Gastrocnemius medialis (tissue), 4 donors: Measurements from ENCODE around the gene ERRFI1. TPM values are rescaled to one million over a fixed set of nuclear protein-coding genes. Genes with fewer than 3 reads are reported as not detected.

Source experiments
- ATAC-seq, 2 donors: fragments of 150-250 bp; one replicate each; pipeline ENCODE4 v1.9.1; 2016
- DNase-seq, 2 donors: peaks; one replicate each; pipeline ENCODE4 v3.0.0-alpha.2; 2019
- H3K27ac ChIP-seq, 4 donors: fragments of 200-600 bp; sonication (generic); 1 replicate in 1 of 4; 2 replicates in 3 of 4; pipeline ENCODE4 v1.5.1; 2016 to 2018; ENCODE audit warnings: mild to moderate bottlenecking in 2 of 4, moderate library complexity in 1 of 4
- H3K27me3 ChIP-seq, 3 donors: fragments of 200-600 bp; sonication (generic) in 2 of 3; 1 replicate in 1 of 3; 2 replicates in 2 of 3; pipeline versions ENCODE4 v1.5.1 to v1.6.0; 2016 to 2019; ENCODE audit warnings: mild to moderate bottlenecking in 1 of 3, moderate library complexity in 1 of 3
- H3K36me3 ChIP-seq, 2 donors: fragments of 200-600 bp; sonication (generic) in 1 of 2; one replicate each; pipeline ENCODE4 v1.5.1; 2017 to 2018
- H3K4me1 ChIP-seq, 2 donors: fragments of 200-600 bp; sonication (generic) in 1 of 2; one replicate each; pipeline ENCODE4 v1.5.1; 2016 to 2017; ENCODE audit warnings: mild to moderate bottlenecking in 2 of 2
- H3K4me3 ChIP-seq, 4 donors: fragments of 200-600 bp; sonication (generic) in 3 of 4; 1 replicate in 1 of 4; 2 replicates in 3 of 4; pipeline ENCODE4 v1.5.1; 2016 to 2019; ENCODE audit warnings: mild to moderate bottlenecking in 2 of 4
- H3K9me3 ChIP-seq, 3 donors: fragments of 200-600 bp; sonication (generic) in 2 of 3; 1 replicate in 1 of 3; 2 replicates in 2 of 3; pipeline ENCODE4 v1.5.1; 2016 to 2019
- POLR2A ChIP-seq, 2 donors: fragments of 450-650 bp; IDR thresholded peaks; one replicate each; pipeline ENCODE4 v1.6.1; 2017; ENCODE audit warnings: antibody characterized with exemption in 2 of 2, mild to moderate bottlenecking in 2 of 2, moderate library complexity in 2 of 2
- in situ Hi-C, 4 donors: fragments of 200-750 bp; cut with MboI; loops; one replicate each; pipeline versions ENCODE4 v1.15.0 to v1.8.0; 2017; ENCODE audit warnings: low sequenced_read_pairs in 4 of 4
- intact Hi-C: fragments of 100-400 bp; cut with DNase I; formaldehyde crosslinking; loops from one replicate; pipeline ENCODE4 v1.15.1; 2023; ENCODE audit warnings: low total_unique reads
- total RNA-seq, 4 donors: library from RNA; depleted of rRNA; stranded (reverse); fragments of >200 nt; gene quantifications; one replicate each; pipeline versions ENCODE4 v1.1.0 to v1.2.3, GENCODE V29; 2016
- TF ChIP-seq, protein P1 (sequence below), 5 experiments: fragments of 450-650 bp in 3 of 5; fragments of 200-600 bp in 2 of 5; sonication (generic) in 2 of 5; IDR thresholded peaks in 4 of 5; conservative IDR thresholded peaks in 1 of 5; 1 replicate in 4 of 5; 2 replicates in 1 of 5; pipeline ENCODE4 v1.5.1; 2016 to 2019; ENCODE audit warnings: antibody characterized with exemption in 5 of 5, mild to moderate bottlenecking in 3 of 5, moderate library complexity in 3 of 5

The ERRFI1 gene
- total RNA-seq, 4 donors from 2014 or later: 184 to 644 (median 448) TPM

DNA sequence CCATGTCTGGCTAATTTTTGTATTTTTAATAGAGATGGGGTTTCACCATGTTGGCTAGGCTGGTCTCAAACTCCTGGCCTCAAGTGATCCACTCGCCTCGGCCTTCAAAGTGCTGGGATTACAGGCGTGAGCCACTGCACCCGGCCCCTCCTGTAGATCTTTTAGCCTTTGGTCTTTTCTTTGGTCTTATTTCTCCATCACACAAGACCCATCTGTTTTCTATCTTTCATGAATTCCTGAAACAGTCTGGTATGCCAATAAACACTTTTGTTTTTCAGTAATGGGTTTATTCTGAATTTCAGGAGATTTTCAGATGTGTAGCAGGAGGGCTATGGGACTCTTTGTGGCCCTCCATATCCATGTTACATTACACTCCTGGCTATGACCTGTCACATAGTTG, 23.2 kb downstream of the ERRFI1 start:
- DNase-seq (no peak), ATAC-seq (no peak)
- no peaks in the 10 kb centered on the region for H3K36me3 ChIP-seq
- H3K27ac ChIP-seq: peak overlapping the region; percentile 87 to 92 (median 88)
- TF ChIP-seq POLR2A (IDR thresholded peaks at IDR 0.05): no peak
- TF ChIP-seq, protein P1, sequence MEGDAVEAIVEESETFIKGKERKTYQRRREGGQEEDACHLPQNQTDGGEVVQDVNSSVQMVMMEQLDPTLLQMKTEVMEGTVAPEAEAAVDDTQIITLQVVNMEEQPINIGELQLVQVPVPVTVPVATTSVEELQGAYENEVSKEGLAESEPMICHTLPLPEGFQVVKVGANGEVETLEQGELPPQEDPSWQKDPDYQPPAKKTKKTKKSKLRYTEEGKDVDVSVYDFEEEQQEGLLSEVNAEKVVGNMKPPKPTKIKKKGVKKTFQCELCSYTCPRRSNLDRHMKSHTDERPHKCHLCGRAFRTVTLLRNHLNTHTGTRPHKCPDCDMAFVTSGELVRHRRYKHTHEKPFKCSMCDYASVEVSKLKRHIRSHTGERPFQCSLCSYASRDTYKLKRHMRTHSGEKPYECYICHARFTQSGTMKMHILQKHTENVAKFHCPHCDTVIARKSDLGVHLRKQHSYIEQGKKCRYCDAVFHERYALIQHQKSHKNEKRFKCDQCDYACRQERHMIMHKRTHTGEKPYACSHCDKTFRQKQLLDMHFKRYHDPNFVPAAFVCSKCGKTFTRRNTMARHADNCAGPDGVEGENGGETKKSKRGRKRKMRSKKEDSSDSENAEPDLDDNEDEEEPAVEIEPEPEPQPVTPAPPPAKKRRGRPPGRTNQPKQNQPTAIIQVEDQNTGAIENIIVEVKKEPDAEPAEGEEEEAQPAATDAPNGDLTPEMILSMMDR (IDR thresholded peaks at IDR 0.05 in 4 of 5, conservative IDR thresholded peaks at IDR 0.05 in 1 of 5): no peak
- no peak overlapping the region for H3K4me3 ChIP-seq
- intact Hi-C loops: no loop called here
- H3K9me3 ChIP-seq: no peaks in the 10 kb centered on the region
- peaks cover 29 to 33% of the 10 kb centered on the region in 2 donors for H3K4me1 ChIP-seq
- no peaks in the 10 kb centered on the region for H3K27me3 ChIP-seq
- in situ Hi-C loops: no loop called here

DNA sequence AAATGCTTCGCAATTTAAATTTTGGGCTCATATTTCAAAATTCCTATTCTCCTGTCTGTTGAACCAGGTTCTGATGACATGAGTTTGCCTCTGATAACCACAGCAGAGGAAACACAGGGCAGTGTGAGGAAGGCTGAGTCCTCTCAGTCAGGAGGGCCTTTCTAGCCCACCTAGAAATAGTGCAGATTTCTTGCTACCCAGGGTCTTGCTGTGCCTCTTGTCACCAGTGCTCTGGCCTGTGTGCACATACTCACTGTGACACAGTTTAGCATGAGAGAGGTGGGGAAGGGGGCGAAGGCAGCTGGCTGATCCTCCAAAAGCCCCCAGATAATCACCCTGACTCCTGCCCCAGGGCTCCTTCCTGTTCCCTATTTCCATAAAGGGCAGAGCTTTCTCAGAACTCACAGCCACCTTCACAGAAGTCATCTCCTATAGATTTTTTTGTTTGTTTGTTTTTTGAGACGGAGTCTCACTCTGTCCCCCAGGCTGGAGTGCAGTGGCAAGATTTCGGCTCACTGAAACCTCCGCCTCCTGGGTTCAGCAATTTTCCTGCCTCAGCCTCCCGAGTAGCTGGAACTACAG, 23.7 kb downstream of the ERRFI1 start:
- DNase-seq (no peak), ATAC-seq (no peak)
- no peaks in the 10 kb centered on the region for H3K36me3 ChIP-seq
- intact Hi-C loops: no loop called here
- no peaks in the 10 kb centered on the region for H3K27me3 ChIP-seq
- no peak for TF ChIP-seq POLR2A (IDR thresholded peaks at IDR 0.05)
- TF ChIP-seq, protein P1 (IDR thresholded peaks at IDR 0.05 in 4 of 5, conservative IDR thresholded peaks at IDR 0.05 in 1 of 5): no peak
- no peaks in the 10 kb centered on the region for H3K9me3 ChIP-seq
- H3K4me3 ChIP-seq: no peak overlapping the region
- peak overlapping the region; percentile 87 to 92 (median 88) for H3K27ac ChIP-seq
- peaks cover 29 to 33% of the 10 kb centered on the region in 2 donors for H3K4me1 ChIP-seq
- in situ Hi-C loops: no loop called here

DNA sequence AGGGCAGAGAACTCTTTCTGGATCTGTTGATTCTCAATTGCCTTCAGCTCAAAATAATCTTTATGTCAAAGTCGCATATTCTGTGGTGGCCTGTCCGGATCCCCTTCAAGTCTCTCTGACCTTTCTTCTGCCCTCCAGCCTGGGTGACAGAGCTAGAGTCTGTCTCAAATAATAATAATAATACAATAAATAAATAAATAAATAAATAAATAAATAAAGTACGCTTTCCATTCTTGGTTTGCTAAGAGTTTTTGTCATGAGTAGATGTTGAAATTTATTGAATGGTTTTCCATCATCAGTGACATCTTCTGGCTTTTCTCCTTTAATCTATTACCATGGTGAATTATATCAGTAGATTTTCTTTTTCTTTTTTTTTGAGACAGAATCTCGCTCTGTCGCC, 30.7 kb downstream of the ERRFI1 start:
- DNase-seq (no peak), ATAC-seq (no peak)
- intact Hi-C loops: no loop called here
- no peaks in the 10 kb centered on the region for H3K4me1 ChIP-seq
- in situ Hi-C loops: no loop called here
- no peak overlapping the region for H3K27ac ChIP-seq
- H3K9me3 ChIP-seq: no peaks in the 10 kb centered on the region
- no peak for TF ChIP-seq POLR2A (IDR thresholded peaks at IDR 0.05)
- TF ChIP-seq, protein P1 (IDR thresholded peaks at IDR 0.05 in 4 of 5, conservative IDR thresholded peaks at IDR 0.05 in 1 of 5): no peak
- no peaks in the 10 kb centered on the region for H3K36me3 ChIP-seq
- H3K27me3 ChIP-seq: no peaks in the 10 kb centered on the region
- H3K4me3 ChIP-seq: no peak overlapping the region

DNA sequence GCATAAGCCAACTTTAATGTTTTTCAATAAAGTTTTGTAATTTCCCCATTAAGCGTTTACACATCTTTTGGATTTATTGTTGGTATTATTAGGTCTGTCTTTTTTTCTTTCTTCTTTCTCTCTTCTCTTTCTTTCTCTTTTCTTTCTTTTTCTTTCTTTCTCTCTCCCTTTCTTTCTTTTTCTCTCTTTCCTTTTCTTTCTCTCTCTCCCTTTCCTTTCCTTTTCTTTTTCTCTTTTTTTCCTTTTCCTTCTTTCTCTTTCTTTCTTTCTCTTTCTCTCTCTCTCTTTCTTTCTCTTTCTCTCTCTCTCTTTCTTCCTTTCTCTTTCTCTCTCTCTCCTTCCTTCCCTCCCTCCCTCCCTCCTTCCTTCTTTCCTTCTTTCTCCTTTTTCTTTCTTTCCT, 31.3 kb downstream of the ERRFI1 start:
- no peaks in the 10 kb centered on the region for H3K4me1 ChIP-seq
- H3K27me3 ChIP-seq: no peaks in the 10 kb centered on the region
- DNase-seq (no peak), ATAC-seq (no peak)
- no peaks in the 10 kb centered on the region for H3K9me3 ChIP-seq
- no peaks in the 10 kb centered on the region for H3K36me3 ChIP-seq
- intact Hi-C loops: no loop called here
- H3K4me3 ChIP-seq: no peak overlapping the region
- in situ Hi-C loops: no loop called here
- TF ChIP-seq, protein P1 (IDR thresholded peaks at IDR 0.05 in 4 of 5, conservative IDR thresholded peaks at IDR 0.05 in 1 of 5): no peak
- TF ChIP-seq POLR2A (IDR thresholded peaks at IDR 0.05): no peak
- H3K27ac ChIP-seq: no peak overlapping the region
